Dedifferentiated amniotic fluid mesenchymal stem cell (primary cell): ENCODE data around the gene TYROBP.
"Not testable (repeated sequence)": the region's sequence is repeated elsewhere in the genome, so short reads cannot be mapped to it uniquely, and the experiment has no call there.

Experiments used
- DNase-seq: peaks from one replicate; pipeline ENCODE4 v3.0.0-alpha.2; 2016; ENCODE audit errors: extremely low spot score

TYROBP gene

DNA sequence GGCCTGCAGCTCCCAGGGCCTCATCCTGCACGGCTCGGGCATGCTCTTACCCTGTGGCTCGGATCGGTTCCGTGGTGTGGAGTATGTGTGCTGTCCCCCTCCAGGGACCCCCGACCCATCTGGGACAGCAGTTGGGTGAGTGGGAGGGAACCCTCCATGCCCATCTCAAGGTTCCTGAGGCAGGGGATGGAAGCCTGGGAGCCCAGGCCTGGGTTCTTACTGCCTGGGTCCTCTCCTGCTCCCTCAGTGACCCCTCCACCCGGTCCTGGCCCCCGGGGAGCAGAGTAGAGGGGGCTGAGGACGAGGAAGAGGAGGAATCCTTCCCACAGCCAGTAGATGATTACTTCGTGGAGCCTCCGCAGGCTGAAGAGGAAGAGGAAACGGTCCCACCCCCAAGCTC, 36.5 kb downstream of the TYROBP start:
- no peak for DNase-seq

DNA sequence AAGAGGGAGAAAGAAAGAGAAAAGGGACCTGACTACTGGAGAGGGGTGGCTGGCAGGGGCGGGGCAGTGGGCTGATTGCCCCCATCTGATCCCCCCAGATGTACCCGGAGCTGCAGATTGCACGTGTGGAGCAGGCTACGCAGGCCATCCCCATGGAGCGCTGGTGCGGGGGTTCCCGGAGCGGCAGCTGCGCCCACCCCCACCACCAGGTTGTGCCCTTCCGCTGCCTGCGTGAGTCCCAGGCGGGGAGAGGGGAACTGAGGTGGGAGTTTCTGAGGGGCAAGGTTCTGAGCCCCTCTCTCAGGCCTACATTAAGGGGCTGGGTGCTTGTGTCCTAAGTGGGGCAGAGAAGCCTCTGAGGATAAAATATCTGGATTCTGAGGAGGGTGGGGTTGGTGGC, 37.3 kb downstream of the TYROBP start:
- no peak for DNase-seq

DNA sequence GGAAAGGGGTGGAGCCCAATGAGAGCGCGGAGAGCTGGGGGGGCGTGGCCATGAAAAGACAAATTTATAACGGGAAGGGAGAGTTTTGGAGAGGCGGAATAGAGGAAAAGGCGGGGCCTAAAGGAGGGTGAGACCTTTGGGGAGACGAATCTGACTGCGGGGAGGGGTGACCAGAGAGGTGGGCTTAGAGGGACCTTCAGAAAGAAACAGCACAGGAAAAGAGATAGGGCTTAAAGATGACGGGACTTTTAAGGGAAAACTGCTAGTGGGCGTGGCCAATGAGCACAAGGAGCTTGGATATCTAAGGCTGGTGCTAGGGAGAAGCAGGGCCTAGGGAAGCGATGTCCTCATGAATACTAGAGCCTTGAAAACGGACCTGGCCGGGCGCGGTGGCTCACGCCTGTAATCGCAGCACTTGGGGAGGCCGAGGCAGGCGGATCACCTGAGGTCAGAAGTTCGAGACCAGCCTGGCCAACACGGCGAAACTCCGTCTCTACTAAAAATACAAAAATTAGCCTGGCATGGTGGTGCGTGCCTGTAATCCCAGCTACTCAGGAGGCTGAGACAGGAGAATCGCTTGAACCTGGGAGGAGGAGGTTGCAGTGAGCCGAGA, 37.9 kb downstream of the TYROBP start:
- not testable (repeated sequence) for DNase-seq

DNA sequence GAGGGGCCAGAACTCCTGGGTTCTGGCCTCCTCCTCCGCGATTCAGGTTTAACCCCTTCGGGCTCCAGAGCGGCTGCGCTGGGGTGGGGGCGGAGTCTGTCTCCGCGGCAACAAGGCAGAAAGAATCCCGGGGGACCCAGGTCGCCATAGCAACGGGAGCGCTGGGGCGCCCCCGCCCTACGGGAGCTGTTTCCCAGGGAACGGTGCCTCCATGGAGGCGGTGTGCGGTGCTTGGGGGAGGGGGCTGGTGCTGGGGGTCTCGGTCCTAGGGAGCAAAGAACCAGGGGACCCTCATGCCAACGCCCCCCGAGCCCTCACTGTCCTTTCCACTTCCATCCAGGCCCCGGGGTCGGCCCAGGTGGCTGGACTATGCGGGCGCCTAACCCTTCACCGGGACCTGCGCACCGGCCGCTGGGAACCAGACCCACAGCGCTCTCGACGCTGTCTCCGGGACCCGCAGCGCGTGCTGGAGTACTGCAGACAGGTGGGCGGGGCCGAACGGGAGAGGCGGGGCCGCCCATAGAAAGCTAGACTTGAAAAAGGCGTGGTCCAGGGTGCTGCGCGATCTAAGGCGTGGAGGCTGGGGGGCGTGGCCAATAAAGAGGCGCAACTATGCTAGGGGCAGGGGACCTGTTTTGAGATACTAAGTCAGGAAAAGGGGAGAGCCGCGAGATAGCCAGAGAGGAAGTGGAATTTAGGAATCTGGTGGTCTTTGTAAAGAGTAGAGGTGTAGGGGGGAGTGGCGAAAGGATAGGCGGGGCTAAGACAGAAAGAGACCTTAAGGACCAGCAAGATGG, 38.6 kb downstream of the TYROBP start:
- DNase-seq, result peak; percentile 29

DNA sequence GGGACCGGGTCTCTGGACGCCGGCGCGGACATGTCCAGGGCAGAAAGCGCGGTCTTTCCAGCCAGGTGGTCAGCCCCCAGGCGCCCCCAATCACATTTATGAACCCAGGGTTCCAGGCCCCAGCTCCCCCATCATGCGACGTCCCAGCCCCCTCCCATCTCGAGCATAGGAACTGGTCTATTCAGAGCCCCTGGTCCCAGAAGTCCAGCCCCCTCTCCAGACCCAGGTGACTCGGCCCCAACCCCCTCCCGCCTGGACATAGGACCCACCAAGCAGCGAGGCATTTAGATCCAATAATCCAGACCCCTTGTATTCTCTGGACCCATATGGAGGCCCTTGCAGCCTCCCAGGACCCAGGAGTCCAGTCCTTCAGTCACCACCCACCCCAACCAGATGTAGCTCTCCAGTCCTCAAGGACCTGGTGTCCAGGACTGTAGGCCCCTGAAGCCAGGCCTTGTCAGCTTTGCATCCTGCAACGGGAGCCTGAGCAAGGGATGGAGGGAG, 39.2 kb downstream of the TYROBP start:
- no peak for DNase-seq

DNA sequence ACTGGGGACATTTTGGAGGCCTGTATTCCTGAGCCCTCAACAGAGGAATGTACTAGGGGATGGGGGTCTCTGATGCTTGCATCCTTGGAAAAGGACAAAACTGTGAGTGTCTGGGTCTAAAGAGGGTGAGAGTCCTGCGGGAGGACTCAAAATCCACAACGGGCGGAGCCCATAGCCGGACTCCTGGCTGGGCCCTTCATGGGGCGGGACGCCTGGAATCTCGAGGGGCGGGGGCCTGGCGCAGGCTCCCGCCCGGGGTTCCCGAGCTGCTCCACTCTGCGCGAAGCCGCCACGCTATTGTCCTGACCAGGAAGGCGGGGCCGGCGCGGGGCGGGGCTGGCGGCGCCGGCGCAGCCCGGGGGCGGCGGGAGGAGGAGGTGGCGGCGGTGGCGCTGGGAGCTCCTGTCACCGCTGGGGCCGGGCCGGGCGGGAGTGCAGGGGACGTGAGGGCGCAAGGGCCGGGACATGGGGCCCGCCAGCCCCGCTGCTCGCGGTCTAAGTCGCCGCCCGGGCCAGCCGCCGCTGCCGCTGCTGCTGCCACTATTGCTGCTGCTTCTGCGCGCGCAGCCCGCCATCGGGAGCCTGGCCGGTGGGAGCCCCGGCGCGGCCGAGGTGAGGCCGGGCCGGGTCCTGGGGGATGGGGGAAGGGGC, 39.8 kb downstream of the TYROBP start, which contains the start of gene APLP1:
Gene APLP1 (plus strand): TSS at position 403 of the 651 bp plus-strand sequence. CDS start 63 bp downstream, at position 466.
- DNase-seq, result peak; percentile 28

DNA sequence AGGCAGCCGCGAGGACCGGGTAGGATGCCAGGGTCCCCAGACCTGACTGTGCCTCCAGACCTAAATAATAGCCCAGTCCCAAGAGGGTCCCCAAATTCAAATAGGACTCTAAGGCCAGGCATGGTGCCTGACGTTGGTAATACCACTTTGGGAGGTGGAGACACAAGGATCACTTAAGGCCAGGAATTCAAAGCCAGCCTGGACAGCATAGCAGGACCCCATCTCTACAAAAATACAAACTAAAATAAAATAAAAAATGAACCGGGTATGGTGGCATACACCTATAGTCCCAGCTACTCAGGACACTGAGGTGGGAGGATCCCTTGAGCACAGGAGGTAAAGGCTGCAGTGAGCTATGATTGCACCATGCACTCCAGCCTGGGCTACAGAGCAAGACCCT, 45.1 kb downstream of the TYROBP start:
- no peak for DNase-seq

DNA sequence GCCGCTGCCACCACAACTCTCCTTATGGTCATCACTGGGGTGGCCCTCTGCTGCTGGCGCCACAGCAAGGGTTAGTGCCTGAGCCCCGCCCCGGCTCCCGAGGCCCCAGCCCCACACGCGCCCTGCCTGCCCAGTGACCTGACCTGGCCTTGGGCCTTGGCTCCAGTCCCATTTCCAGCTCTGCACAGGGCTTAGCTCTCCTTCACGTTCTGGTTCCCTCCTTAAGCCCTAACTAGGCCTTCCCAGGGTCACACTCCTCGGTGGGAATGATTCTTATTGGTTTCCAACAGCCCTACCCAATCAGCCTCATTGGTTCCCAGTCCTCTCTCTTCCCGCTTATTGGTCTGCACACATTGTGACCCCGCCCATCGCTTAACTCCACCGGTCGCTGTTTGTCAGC, 45.6 kb downstream of the TYROBP start:
- no peak for DNase-seq

DNA sequence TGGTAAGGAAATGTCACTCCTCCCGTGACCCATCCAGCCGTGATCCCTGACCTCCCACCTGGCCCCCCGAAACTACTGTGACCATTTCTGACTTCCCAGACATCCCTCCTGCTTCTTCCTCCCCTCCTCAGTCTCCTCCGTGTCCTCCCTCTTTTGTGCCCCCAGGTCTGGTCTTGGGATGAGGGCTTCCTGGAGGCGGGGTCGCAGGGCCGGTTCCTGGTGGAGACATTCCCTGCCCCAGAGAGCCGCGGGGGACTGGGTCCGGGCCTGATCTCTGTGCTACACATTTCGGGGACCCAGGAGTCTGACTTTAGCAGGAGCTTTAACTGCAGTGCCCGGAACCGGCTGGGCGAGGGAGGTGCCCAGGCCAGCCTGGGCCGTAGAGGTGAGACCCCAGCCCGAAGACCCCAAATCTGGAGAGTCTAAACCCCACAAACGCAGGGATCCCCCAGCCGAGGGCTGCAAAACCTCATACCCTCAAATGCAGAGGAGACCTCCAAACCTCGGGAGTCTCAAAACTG, 46.4 kb downstream of the TYROBP start:
- DNase-seq, result no peak

DNA sequence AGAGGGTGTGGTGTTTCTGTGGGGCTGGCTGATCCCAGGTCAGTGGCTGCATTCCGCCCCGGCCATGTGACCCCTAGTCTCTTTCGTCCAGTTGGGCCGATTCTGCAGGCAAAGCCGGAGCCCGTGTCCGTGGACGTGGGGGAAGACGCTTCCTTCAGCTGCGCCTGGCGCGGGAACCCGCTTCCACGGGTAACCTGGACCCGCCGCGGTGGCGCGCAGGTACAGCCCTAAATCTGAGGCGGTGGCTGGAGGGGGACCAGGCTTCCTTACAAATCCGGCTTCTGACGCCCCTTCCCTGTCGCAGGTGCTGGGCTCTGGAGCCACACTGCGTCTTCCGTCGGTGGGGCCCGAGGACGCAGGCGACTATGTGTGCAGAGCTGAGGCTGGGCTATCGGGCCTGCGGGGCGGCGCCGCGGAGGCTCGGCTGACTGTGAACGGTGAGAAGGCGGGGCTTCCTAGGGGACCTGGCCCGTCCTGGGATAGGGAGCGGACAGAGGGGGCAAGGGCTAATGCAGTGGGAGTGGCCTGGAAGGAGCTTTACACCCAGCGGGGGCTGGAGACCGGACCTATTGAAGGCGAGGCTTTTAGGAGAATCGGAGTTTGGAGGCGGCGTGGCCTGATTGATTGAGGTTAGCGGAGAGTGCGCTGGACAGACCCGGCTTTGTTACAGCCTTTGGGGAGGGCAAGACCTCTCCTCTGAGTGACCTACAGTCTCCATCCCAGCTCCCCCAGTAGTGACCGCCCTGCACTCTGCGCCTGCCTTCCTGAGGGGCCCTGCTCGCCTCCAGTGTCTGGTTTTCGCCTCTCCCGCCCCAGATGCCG, 47.1 kb downstream of the TYROBP start:
- DNase-seq, result no peak

DNA sequence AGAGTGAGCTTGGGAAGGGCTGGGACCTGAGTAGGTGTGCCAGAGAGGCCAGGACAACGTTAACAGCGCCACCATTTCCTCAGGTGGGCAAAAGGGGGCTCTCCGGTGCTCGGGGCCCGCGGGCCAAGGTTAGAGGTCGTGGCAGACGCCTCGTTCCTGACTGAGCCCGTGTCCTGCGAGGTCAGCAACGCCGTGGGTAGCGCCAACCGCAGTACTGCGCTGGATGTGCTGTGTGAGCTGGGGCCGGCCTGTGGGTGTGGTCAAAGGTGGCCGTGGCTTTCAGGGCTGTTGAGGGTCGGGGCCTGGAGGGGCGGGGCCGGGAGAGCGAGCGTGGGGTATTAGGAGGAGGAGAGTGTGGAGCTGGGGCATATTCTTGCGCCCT, 47.7 kb downstream of the TYROBP start:
- no peak for DNase-seq

DNA sequence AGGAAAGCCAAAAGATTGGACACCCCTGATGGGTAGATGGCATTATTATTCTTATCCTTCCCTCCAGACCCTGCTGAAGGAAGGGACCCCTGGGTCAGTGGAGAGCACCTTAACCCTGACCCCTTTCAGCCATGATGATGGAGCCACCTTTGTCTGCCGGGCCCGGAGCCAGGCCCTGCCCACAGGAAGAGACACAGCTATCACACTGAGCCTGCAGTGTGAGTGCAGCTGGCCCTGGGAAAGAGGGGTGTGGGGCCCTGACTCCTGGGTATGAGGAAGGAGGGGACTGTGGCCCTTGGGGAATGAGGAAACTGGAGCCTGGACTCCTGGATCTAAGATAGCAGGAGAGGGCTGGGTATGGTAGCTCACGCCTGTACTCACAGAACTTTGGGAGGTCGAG, 48.7 kb downstream of the TYROBP start:
- DNase-seq, result no peak

DNA sequence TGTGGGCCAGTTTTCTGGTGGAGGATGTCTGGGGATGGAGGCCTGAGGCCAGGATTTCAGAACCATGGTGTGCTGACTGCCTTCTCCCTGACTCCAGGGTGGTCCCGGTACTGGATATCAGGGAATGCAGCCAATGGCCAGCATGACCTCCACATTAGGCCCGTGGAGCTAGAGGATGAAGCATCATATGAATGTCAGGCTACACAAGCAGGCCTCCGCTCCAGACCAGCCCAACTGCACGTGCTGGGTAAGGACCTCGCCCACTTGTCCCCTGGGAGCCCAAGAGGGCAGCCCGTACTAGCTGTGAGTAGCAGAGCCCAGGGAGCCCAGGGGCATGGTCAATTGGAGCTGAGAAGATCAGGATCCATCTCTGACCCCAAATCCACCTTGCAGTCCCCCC, 49.8 kb downstream of the TYROBP start:
- no peak for DNase-seq

DNA sequence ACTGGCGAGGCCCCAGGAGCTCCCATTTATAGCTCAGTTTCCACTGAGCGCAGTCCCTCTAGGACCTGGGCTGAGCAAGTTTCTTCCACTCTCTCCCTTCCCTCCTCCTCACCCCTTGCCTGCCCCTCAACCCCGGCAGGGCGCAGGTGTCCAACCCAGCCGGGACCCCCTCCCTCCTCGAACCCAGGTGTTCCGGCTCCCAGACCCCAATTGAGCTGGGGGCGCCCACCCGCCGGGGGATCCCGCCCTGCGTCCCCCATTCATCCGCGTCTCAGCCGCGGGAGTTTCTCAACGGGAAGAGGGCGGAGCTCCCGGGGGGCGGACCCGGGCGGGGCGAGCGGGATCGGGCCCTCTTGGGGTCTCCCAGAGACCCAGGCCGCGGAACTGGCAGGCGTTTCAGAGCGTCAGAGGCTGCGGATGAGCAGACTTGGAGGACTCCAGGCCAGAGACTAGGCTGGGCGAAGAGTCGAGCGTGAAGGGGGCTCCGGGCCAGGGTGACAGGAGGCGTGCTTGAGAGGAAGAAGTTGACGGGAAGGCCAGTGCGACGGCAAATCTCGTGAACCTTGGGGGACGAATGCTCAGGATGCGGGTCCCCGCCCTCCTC, 51.4 kb downstream of the TYROBP start, which contains the start of gene KIRREL2:
Gene KIRREL2 (plus strand): TSS at position 366 of the 604 bp plus-strand sequence. CDS start 209 bp downstream, at position 575.
- DNase-seq, result no peak
